WTC11 (cell line): ENCODE results near the gene GPR162. TPM values are rescaled to one million over a fixed set of nuclear protein-coding genes. Genes with fewer than 3 reads are reported as not detected.

Experiments
- ATAC-seq: fragments of 200-7000 bp; cut with Tn5 transposase; 2 replicates; pipeline ENCODE4 v1.10.0; 2021; ENCODE audit warnings: mild to moderate bottlenecking, moderate library complexity
- CTCF ChIA-PET: fragments of 300-600 bp; sonication (Branson Sonifier 250); formaldehyde crosslinking; loops from one replicate; lab custom pipeline; 2021; ENCODE audit warnings: antibody characterized with exemption; lab: Charles Lee
- POLR2A ChIA-PET: fragments of 350-600 bp; sonication (Branson Sonifier 250); formaldehyde crosslinking; loops from one replicate; lab custom pipeline; 2021; ENCODE audit warnings: antibody characterized with exemption; lab: Charles Lee
- DNase-seq: peaks from one replicate; pipeline ENCODE4 v3.0.0; 2021; ENCODE audit warnings: low spot score
- H3K27ac Mint-ChIP-seq: 2 replicates; pipeline ENCODE4 v1.8.0; 2021; ENCODE audit warnings: mixed read lengths
- H3K27me3 Mint-ChIP-seq: 2 replicates; pipeline ENCODE4 v1.8.0; 2021; ENCODE audit warnings: low read depth, mild to moderate bottlenecking, moderate library complexity, mixed read lengths
- H3K36me3 Mint-ChIP-seq: 2 replicates; pipeline ENCODE4 v1.8.0; 2021; ENCODE audit warnings: mixed read lengths
- H3K4me1 Mint-ChIP-seq: 2 replicates; pipeline ENCODE4 v1.8.0; 2022; ENCODE audit warnings: mixed read lengths
- H3K4me3 Mint-ChIP-seq: 2 replicates; pipeline ENCODE4 v1.8.0; 2021; ENCODE audit warnings: mild to moderate bottlenecking, moderate library complexity, mixed read lengths
- H3K9me3 Mint-ChIP-seq: 2 replicates; pipeline ENCODE4 v1.8.0; 2021; ENCODE audit warnings: mixed read lengths
- ATF3 ChIP-seq: sonication (generic); formaldehyde crosslinking; conservative IDR thresholded peaks from 2 replicates; pipeline ENCODE4 v1.8.1; 2022; ENCODE audit warnings: mild to moderate bottlenecking, missing genetic modification reagents
- CDX4 ChIP-seq: fragments of 250-450 bp; sonication (Bioruptor Pico); IDR thresholded peaks from 2 replicates; pipeline ENCODE4 v1.9.0; 2021; ENCODE audit warnings: moderate library complexity, mild to moderate bottlenecking, inconsistent platforms, borderline replicate concordance
- E2F1 ChIP-seq: sonication (generic); formaldehyde crosslinking; IDR thresholded peaks from 2 replicates; pipeline ENCODE4 v1.8.0; 2022; ENCODE audit warnings: mild to moderate bottlenecking, missing genetic modification reagents
- E2F4 ChIP-seq: sonication (generic); formaldehyde crosslinking; IDR thresholded peaks from 2 replicates; pipeline ENCODE4 v1.8.1; 2022; ENCODE audit warnings: low read depth, mild to moderate bottlenecking, moderate library complexity, missing genetic modification reagents, borderline replicate concordance
- ELF4 ChIP-seq: sonication (generic); formaldehyde crosslinking; IDR thresholded peaks from 2 replicates; pipeline ENCODE4 v1.8.1; 2022; ENCODE audit warnings: low read depth, mild to moderate bottlenecking, moderate library complexity, missing genetic modification reagents
- ESRRA ChIP-seq: sonication (generic); formaldehyde crosslinking; IDR thresholded peaks from 2 replicates; pipeline ENCODE4 v1.8.1; 2022; ENCODE audit warnings: mild to moderate bottlenecking, missing genetic modification reagents, borderline replicate concordance
- FOXK1 ChIP-seq: sonication (generic); formaldehyde crosslinking; IDR thresholded peaks from 2 replicates; pipeline ENCODE4 v1.8.0; 2022; ENCODE audit warnings: mild to moderate bottlenecking, moderate library complexity, missing genetic modification reagents
- FOXP1 ChIP-seq: sonication (generic); formaldehyde crosslinking; IDR thresholded peaks from 2 replicates; pipeline ENCODE4 v1.8.0; 2022; ENCODE audit warnings: missing genetic modification reagents, mild to moderate bottlenecking, moderate library complexity, borderline replicate concordance
- GRHL2 ChIP-seq: fragments of 250-450 bp; sonication (Bioruptor Pico); IDR thresholded peaks from 2 replicates; pipeline ENCODE4 v1.8.0; 2022; ENCODE audit warnings: mild to moderate bottlenecking, moderate library complexity; ENCODE audit not compliant: insufficient replicate concordance, severe bottlenecking
- HMGA2 ChIP-seq: fragments of 250-450 bp; sonication (Bioruptor Pico); IDR thresholded peaks from 2 replicates; pipeline ENCODE4 v1.4.0; 2021; ENCODE audit warnings: mild to moderate bottlenecking, moderate library complexity
- IRF2 ChIP-seq: sonication (generic); formaldehyde crosslinking; IDR thresholded peaks from 2 replicates; pipeline ENCODE4 v1.8.0; 2022; ENCODE audit warnings: low read depth, missing genetic modification reagents, borderline replicate concordance
- JUN ChIP-seq: sonication (generic); formaldehyde crosslinking; IDR thresholded peaks from 2 replicates; pipeline ENCODE4 v1.8.0; 2023; ENCODE audit warnings: mild to moderate bottlenecking, missing genetic modification reagents
- MAX ChIP-seq: sonication (generic); formaldehyde crosslinking; IDR thresholded peaks from 2 replicates; pipeline ENCODE4 v1.8.0; 2022; ENCODE audit warnings: mild to moderate bottlenecking, missing genetic modification reagents
- NFE2L1 ChIP-seq: sonication (generic); formaldehyde crosslinking; IDR thresholded peaks from 2 replicates; pipeline ENCODE4 v1.8.1; 2023; ENCODE audit warnings: missing genetic modification reagents
- OVOL2 ChIP-seq: fragments of 250-450 bp; sonication (Bioruptor Pico); IDR thresholded peaks from 2 replicates; pipeline ENCODE4 v1.9.0; 2021; ENCODE audit warnings: mild to moderate bottlenecking, borderline replicate concordance
- PRRX2 ChIP-seq: fragments of 250-450 bp; sonication (Bioruptor Pico); IDR thresholded peaks from 2 replicates; pipeline ENCODE4 v1.8.0; 2021; ENCODE audit warnings: mild to moderate bottlenecking
- RELA ChIP-seq: sonication (generic); formaldehyde crosslinking; IDR thresholded peaks from 2 replicates; pipeline ENCODE4 v1.8.1; 2022; ENCODE audit warnings: missing genetic modification reagents, mild to moderate bottlenecking, borderline replicate concordance
- SOX15 ChIP-seq: fragments of 250-450 bp; sonication (Bioruptor Pico); IDR thresholded peaks from 2 replicates; pipeline ENCODE4 v1.9.0; 2021; ENCODE audit warnings: mild to moderate bottlenecking
- TP53 ChIP-seq: sonication (generic); formaldehyde crosslinking; IDR thresholded peaks from 2 replicates; pipeline ENCODE4 v1.8.1; 2023; ENCODE audit warnings: mild to moderate bottlenecking, missing genetic modification reagents
- total RNA-seq: library from RNA; stranded (reverse); gene quantifications from 3 replicates; pipeline ENCODE4 v1.2.3, GENCODE V29; 2021
- TF ChIP-seq, protein P1 (sequence below): fragments of 200-600 bp; IDR thresholded peaks from 2 replicates; pipeline ENCODE4 v1.8.0; 2022; ENCODE audit warnings: antibody characterized with exemption
- TF ChIP-seq, protein P2 (sequence below): sonication (generic); formaldehyde crosslinking; IDR thresholded peaks from 2 replicates; pipeline ENCODE4 v1.8.0; 2022; ENCODE audit warnings: mild to moderate bottlenecking, missing genetic modification reagents
- TF ChIP-seq, protein P3 (sequence below): sonication (generic); formaldehyde crosslinking; IDR thresholded peaks from 2 replicates; pipeline ENCODE4 v1.8.0; 2023; ENCODE audit warnings: mild to moderate bottlenecking, missing genetic modification reagents

Gene GPR162
- total RNA-seq, 1 experiment from 2014 or later, result 7.3 TPM

DNA sequence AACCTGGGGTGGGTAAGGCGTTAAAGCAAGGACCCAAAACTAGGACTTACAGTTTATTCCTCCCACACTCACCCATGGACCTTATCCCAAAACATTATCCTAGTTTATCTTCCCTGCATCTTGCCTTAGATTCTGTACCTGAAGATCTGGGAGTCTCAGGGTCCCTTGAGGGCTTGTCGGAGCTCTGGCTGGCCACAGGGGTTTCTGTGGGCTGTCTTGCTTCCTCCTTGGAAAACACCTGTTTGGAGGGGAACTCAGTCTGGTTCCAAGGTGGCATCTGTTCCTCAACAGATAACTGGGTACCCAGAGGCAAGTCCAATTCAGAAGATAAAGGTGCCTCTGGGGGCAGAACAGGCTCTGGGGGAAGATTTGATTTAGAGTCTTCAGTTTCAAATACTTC, 27.8 kb downstream of the GPR162 start:
- Mint-ChIP-seq H3K9me3 (no peaks in the 10 kb centered on the region), H3K27ac (no peak overlapping the region; the same call in 1 of the 2 replicates), H3K4me3 (peak overlapping the region; percentile 95), H3K27me3 (no peaks in the 10 kb centered on the region), H3K36me3 (peaks cover 43% of the 10 kb centered on the region), H3K4me1 (peaks cover 19% of the 10 kb centered on the region)
- TF ChIP-seq PRRX2 (CRISPR knock-in tag), result no peak
- TF ChIP-seq ATF3 (CRISPR knock-in tag), result no peak
- no peak for TF ChIP-seq RELA
- TF ChIP-seq HMGA2 (CRISPR knock-in tag), result no peak
- TF ChIP-seq TP53, result no peak
- ATAC-seq (no peak), DNase-seq (no peak)
- POLR2A ChIA-PET, result interaction anchor here (1.4 kb wide), 1 partner anchor 16 kb away, joined by 6 read pairs; no protein-coding TSS in a partner anchor
- CTCF ChIA-PET, result interaction anchor here (0.6 kb wide), 1 partner anchor 93 kb away, joined by 5 read pairs; no protein-coding TSS in a partner anchor

GRCh38 chr12:6849976-6850560, 28.4 kb downstream of the GPR162 start:
- Mint-ChIP-seq H3K36me3 (peaks cover 37% of the 10 kb centered on the region), H3K9me3 (no peaks in the 10 kb centered on the region), H3K4me1 (peaks cover 19% of the 10 kb centered on the region), H3K27me3 (no peaks in the 10 kb centered on the region), H3K27ac (peak overlapping the region; percentile 20; the same call in 1 of the 2 replicates), H3K4me3 (peak overlapping the region; percentile 95)
- POLR2A ChIA-PET, result interaction anchor here (1.4 to 2.5 kb wide), 2 partner anchors 17 to 97 kb away, joined by 6 to 15 read pairs; partner anchors contain the start of gene MLF2
- TF ChIP-seq ELF4 (no peak), E2F1 (no peak), IRF2 (no peak), NFE2L1 (CRISPR knock-in tag) (no peak), E2F4 (CRISPR knock-in tag) (no peak), TP53 (no peak), MAX (CRISPR knock-in tag) (no peak)
- TF ChIP-seq, protein P1, sequence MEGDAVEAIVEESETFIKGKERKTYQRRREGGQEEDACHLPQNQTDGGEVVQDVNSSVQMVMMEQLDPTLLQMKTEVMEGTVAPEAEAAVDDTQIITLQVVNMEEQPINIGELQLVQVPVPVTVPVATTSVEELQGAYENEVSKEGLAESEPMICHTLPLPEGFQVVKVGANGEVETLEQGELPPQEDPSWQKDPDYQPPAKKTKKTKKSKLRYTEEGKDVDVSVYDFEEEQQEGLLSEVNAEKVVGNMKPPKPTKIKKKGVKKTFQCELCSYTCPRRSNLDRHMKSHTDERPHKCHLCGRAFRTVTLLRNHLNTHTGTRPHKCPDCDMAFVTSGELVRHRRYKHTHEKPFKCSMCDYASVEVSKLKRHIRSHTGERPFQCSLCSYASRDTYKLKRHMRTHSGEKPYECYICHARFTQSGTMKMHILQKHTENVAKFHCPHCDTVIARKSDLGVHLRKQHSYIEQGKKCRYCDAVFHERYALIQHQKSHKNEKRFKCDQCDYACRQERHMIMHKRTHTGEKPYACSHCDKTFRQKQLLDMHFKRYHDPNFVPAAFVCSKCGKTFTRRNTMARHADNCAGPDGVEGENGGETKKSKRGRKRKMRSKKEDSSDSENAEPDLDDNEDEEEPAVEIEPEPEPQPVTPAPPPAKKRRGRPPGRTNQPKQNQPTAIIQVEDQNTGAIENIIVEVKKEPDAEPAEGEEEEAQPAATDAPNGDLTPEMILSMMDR, result no peak
- ATAC-seq, result no peak
- DNase-seq, result no peak
- CTCF ChIA-PET, result interaction anchor here (3.8 to 6.0 kb wide), 2 partner anchors 15 to 20 kb away, joined by 54 to 181 read pairs; partner anchors contain the start of genes SPSB2 and TPI1

GRCh38 chr12:6850796-6851152, 29.2 kb downstream of the GPR162 start:
- Mint-ChIP-seq H3K36me3 (peaks cover 37% of the 10 kb centered on the region), H3K4me1 (peaks cover 19% of the 10 kb centered on the region), H3K27ac (peak overlapping the region; percentile 20; the same call in 1 of the 2 replicates), H3K27me3 (no peaks in the 10 kb centered on the region), H3K4me3 (peak overlapping the region; percentile 95), H3K9me3 (no peaks in the 10 kb centered on the region)
- CTCF ChIA-PET, result interaction anchor here (0.6 to 6.0 kb wide), 16 partner anchors 16 to 313 kb away, joined by 3 to 181 read pairs (median 10); partner anchors contain the start of genes C12orf57, COPS7A, MLF2 and PTMS
- DNase-seq (no peak), ATAC-seq (no peak)
- POLR2A ChIA-PET, result interaction anchor here (0.6 to 3.0 kb wide), 14 partner anchors 11 to 1143 kb away, joined by 3 to 33 read pairs (median 5); partner anchors contain the start of genes C12orf57, COPS7A, MLF2 and RNU7-1
- TF ChIP-seq SOX15, result no peak
- TF ChIP-seq, protein P2, sequence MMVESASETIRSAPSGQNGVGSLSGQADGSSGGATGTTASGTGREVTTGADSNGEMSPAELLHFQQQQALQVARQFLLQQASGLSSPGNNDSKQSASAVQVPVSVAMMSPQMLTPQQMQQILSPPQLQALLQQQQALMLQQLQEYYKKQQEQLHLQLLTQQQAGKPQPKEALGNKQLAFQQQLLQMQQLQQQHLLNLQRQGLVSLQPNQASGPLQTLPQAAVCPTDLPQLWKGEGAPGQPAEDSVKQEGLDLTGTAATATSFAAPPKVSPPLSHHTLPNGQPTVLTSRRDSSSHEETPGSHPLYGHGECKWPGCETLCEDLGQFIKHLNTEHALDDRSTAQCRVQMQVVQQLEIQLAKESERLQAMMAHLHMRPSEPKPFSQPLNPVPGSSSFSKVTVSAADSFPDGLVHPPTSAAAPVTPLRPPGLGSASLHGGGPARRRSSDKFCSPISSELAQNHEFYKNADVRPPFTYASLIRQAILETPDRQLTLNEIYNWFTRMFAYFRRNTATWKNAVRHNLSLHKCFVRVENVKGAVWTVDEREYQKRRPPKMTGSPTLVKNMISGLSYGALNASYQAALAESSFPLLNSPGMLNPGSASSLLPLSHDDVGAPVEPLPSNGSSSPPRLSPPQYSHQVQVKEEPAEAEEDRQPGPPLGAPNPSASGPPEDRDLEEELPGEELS (CRISPR knock-in tag), result no peak
- TF ChIP-seq GRHL2, result no peak
- TF ChIP-seq JUN (CRISPR knock-in tag), result no peak
- TF ChIP-seq OVOL2, result no peak
- no peak for TF ChIP-seq FOXP1 (CRISPR knock-in tag)
- no peak for TF ChIP-seq FOXK1 (CRISPR knock-in tag)
- TF ChIP-seq, protein P3, sequence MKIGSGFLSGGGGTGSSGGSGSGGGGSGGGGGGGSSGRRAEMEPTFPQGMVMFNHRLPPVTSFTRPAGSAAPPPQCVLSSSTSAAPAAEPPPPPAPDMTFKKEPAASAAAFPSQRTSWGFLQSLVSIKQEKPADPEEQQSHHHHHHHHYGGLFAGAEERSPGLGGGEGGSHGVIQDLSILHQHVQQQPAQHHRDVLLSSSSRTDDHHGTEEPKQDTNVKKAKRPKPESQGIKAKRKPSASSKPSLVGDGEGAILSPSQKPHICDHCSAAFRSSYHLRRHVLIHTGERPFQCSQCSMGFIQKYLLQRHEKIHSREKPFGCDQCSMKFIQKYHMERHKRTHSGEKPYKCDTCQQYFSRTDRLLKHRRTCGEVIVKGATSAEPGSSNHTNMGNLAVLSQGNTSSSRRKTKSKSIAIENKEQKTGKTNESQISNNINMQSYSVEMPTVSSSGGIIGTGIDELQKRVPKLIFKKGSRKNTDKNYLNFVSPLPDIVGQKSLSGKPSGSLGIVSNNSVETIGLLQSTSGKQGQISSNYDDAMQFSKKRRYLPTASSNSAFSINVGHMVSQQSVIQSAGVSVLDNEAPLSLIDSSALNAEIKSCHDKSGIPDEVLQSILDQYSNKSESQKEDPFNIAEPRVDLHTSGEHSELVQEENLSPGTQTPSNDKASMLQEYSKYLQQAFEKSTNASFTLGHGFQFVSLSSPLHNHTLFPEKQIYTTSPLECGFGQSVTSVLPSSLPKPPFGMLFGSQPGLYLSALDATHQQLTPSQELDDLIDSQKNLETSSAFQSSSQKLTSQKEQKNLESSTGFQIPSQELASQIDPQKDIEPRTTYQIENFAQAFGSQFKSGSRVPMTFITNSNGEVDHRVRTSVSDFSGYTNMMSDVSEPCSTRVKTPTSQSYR (CRISPR knock-in tag), result no peak
- TF ChIP-seq ESRRA (CRISPR knock-in tag), result no peak
- no peak for TF ChIP-seq CDX4 (CRISPR knock-in tag)
